Activated naive CD4-positive, alpha-beta T cell treated with Interleukin-2 at 50 U/mL for 16 hours (primary cell): Measurements from ENCODE around the gene SNRPB.

ENCODE experiments used
- DNase-seq: peaks from one replicate; pipeline ENCODE4 v3.0.0-alpha.2; 2020

SNRPB gene

GRCh38 chr20:2473516-2473915 lies 2.9 kb upstream of the SNRPB start:
- DNase-seq: no peak

GRCh38 chr20:2469991-2470422 lies 582 bp downstream of the SNRPB start:
- peak; percentile 68 for DNase-seq

- no peak for DNase-seq
Measured at GRCh38 chr20:2468581-2469407, 1.8 kb downstream of the SNRPB start.

- no peak for DNase-seq
Measured at GRCh38 chr20:2467412-2467811, 3.2 kb downstream of the SNRPB start.

- no peak for DNase-seq
Measured at GRCh38 chr20:2465100-2465499, 5.5 kb downstream of the SNRPB start.

GRCh38 chr20:2463616-2464365 lies 6.8 kb downstream of the SNRPB start:
- DNase-seq: no peak

- DNase-seq: no peak
Measured at GRCh38 chr20:2462484-2462883, 8.1 kb downstream of the SNRPB start.

GRCh38 chr20:2460752-2461424 lies 9.7 kb downstream of the SNRPB start:
- no peak for DNase-seq

GRCh38 chr20:2459981-2460751 lies 10.4 kb downstream of the SNRPB start:
- no peak for DNase-seq

GRCh38 chr20:2458919-2459499 lies 11.6 kb downstream of the SNRPB start:
- DNase-seq: no peak

GRCh38 chr20:2455771-2456497 lies 14.7 kb downstream of the SNRPB start:
- DNase-seq: no peak

- no peak for DNase-seq
Measured at GRCh38 chr20:2453792-2454191, 16.8 kb downstream of the SNRPB start.

- peak; percentile 66 for DNase-seq
Measured at GRCh38 chr20:2451939-2452732, 18.5 kb downstream of the SNRPB start.

GRCh38 chr20:2451422-2451821 lies 19.2 kb downstream of the SNRPB start:
- DNase-seq: no peak

GRCh38 chr20:2449386-2449785 lies 21.2 kb downstream of the SNRPB start:
- DNase-seq: peak; percentile 33

- no peak for DNase-seq
Measured at GRCh38 chr20:2446845-2447244, 23.7 kb downstream of the SNRPB start.

GRCh38 chr20:2431185-2431584 lies 39.4 kb downstream of the SNRPB start:
- no peak for DNase-seq

- DNase-seq: no peak
Measured at GRCh38 chr20:2430538-2430937, 40.1 kb downstream of the SNRPB start.

GRCh38 chr20:2429051-2429450 lies 41.5 kb downstream of the SNRPB start:
- DNase-seq: no peak

GRCh38 chr20:2421247-2421646 lies 49.3 kb downstream of the SNRPB start:
- DNase-seq: no peak

- no peak for DNase-seq
Measured at GRCh38 chr20:2420510-2420909, 50.1 kb downstream of the SNRPB start.
